GM19455 (cell line): Measurements from ENCODE around the gene HOXC12.

ENCODE experiments used
- ATAC-seq: cut with Tn5 transposase; IDR thresholded peaks from one replicate; pipeline ENCODE4 v1.9.1; 2021; ENCODE audit not compliant: unreplicated experiment

HOXC12 gene

GRCh38 chr12:54005853-54006558, 51.3 kb downstream of the HOXC12 start:
- ATAC-seq = no peak

GRCh38 chr12:54006559-54007220, 52.0 kb downstream of the HOXC12 start:
- ATAC-seq = no peak

GRCh38 chr12:54007538-54008259, 53.0 kb downstream of the HOXC12 start:
- no peak for ATAC-seq

- no peak for ATAC-seq
Observed at GRCh38 chr12:54008260-54008552, 53.5 kb downstream of the HOXC12 start.
